HG03280 (cell line): ENCODE measurements around the gene HS6ST2.

Experiments used
- ATAC-seq: cut with Tn5 transposase; IDR thresholded peaks from one replicate; pipeline ENCODE4 v1.9.1; 2021; ENCODE audit warnings: mild to moderate bottlenecking, moderate library complexity; ENCODE audit not compliant: unreplicated experiment

Gene HS6ST2

DNA sequence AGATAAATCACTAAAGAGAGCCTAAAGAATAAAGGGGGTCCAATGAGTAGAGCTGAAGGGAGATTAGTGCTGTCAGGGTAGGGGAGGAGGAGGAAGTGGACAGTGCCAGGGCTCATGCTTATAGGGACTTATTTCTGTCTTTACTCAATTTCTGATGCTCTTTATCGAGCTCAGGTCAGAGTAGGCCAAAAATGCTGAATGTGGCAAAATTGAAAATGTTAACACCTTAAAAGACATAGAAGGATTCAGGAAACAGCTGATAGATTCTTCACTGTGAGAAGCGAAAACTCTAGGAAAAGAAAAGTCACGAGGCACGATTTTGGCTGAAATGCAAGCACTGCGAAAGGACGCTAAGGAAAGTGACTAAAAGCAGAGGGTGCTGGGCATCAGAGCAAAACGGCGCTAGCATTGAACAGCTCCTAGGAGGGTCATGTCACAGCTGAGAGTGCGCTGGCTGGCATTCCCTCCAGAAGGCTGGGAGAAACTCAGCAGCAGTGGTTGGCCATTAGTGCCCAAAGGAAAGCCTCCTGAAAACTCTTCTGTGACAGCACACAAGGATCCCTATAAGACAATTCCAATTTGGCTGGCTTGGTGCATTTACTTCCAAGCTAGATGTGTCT, 150.9 kb downstream of the HS6ST2 start:
- no peak for ATAC-seq

DNA sequence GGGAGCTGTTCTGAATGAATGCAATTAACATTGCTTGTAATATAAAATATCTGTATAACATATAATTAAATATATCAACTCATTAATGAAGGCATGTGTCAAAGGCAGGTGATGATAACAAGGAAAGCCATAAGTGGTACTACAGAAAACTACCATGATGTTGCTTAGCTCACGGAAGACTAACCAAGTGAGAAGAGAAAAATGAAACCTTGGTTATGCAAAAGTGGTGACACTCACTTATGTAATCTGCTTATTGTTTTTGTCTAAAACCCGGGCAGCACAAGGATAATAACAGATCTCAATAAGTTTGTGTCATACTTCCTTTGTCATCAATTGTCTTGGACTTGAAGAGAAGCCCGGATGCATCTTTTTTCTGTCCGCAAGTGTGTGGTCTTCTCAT, 156.4 kb downstream of the HS6ST2 start:
- no peak for ATAC-seq

DNA sequence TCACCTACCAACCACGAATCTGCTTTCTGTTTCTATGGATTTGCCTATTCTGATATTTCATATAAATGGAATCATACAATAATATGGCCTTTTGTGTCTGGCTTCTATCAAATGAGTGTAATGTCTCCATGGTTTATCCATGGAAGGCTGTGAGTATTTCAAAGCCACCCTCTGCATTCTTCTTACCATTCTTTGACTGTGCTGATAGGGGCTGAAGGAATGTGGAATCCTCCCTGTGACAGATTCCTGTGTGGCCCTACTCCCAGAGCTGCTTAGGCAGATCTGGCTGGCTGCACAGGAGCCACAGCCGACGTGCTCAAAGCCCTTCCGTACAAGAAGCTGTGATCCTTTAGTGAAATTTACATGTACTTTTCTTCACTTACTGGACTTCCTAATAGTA, 163.2 kb downstream of the HS6ST2 start:
- no peak for ATAC-seq

DNA sequence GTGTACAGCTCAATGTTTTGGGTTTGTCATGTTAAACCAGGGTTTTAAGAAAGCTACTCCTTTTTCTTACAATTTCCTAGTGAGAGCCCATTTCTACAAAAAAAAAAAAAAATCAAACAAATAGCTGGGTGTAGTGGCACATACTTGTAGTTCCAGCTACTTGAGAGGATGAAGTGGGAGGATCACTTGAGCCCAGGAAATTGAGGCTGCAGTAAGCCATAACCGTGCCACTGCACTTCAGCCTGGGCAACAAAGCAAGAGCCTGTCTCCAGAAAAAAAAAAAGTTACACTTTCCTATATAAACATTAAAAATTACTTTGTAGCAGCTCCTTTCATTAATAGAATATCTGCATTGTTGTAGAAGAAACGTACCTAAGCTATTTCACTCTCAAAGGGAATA, 166.7 kb downstream of the HS6ST2 start:
- ATAC-seq = no peak

DNA sequence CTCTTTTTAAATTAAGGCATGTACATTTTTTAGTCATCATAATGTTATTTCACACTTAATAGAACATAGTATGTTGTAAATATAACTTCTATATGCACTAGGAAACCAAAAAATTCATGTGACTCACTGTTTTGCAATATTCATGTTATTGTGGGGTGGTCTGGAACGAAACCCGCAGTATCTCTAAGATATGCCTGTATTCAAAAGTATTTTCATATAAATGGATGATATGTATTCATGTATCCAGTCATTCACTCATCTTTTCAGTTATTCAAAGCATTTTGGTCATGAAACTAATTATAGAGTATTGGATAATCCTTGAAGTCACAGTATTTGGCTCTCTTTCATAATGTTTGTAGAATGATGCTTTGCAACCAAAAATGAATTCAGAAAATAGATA, 168.1 kb downstream of the HS6ST2 start:
- no peak for ATAC-seq

DNA sequence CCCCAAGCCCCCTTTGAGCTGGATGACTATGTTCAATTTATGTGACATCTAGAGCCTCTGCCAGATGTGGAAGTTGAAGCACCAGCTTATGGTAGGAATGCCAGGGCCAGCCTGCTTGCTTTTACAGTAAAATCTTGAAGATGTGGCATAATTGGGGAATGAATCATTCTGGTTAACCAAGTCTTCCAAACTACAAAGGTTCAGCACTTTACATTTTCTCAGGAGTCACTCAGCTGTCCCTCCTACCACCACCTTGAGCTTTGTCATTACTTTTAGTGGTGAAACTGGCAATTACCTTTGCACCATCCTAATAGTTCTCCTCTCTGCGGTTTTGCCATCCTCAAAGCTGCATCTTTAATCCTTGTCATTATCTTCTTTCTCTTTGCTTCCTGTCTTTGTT, 172.2 kb downstream of the HS6ST2 start:
- no peak for ATAC-seq

DNA sequence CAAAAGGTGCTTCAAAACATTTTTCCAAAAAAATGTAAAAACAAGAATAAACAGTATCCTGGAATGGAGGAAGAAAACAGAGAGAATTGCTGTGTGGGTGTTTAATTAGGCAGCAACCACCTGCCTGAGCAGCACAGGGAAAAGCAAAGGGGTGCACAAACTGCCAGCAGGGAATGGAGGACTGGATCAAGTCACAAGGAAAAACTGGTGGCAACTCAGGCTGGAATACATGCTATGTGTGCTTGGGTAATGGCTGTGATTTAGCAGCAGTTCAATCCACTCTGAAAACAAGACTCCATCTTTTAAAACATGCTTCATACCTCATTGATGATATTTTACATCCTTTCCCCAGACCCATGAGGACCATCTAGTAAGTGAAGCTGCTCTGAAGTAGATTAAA, 179.5 kb downstream of the HS6ST2 start:
- ATAC-seq = no peak

DNA sequence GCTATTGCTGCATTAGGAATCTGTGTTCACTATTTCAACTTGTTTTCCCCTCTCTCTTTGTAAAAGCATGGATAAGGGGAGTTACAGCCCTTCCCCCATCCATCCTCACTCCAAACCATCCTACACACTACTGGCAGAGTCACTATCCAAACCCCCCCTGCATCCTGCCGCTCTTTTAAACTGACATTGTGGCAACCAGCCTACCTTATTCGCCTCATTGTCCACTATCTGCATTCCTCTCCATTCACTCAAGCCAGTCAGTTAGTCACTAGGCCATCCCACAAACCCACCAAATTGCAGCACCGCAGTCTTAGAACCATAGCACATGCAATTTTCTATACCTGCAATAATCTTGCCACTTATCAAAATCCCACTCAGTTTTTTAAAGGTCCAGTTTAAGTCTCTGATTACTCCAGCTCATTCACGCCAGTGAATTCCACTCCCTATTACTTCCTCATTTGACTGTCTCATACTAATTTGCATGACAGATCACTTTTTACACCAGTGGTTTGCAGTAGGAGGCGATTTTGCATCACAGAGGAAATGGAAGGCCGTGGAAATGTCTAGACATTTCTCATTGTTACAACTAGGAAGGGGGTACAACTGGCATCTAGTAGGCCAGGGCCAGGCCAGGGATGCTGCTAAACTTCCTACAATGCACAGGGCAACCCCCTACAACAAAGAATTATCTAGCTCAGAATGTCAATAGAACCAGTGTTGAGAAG, 181.8 kb downstream of the HS6ST2 start:
- no peak for ATAC-seq

DNA sequence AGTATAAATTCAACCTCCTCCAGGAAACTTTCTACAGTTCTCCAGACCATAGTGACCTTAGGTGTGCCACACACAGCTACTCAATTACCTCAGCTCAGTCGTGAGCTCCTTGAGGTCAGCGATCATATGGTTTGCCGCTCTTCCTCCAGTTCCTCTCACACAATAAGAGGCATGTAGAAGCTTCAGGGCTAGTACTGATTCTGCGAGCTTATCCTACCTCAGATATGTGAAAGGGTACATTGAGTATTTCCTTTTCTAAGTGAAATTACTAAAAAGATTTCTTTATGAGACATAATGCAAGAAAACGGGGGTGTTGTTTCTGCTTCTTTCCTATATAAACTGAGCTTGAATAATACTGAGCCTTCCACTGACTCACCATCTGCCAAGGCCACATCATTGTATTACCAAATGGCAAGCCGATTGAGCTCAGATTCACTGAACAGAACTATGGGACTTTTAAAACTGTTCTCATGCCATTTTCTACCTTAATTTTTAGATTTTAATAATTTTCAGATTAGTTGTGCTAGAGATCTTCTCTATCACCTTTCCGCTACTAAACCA, 183.1 kb downstream of the HS6ST2 start:
- no peak for ATAC-seq

DNA sequence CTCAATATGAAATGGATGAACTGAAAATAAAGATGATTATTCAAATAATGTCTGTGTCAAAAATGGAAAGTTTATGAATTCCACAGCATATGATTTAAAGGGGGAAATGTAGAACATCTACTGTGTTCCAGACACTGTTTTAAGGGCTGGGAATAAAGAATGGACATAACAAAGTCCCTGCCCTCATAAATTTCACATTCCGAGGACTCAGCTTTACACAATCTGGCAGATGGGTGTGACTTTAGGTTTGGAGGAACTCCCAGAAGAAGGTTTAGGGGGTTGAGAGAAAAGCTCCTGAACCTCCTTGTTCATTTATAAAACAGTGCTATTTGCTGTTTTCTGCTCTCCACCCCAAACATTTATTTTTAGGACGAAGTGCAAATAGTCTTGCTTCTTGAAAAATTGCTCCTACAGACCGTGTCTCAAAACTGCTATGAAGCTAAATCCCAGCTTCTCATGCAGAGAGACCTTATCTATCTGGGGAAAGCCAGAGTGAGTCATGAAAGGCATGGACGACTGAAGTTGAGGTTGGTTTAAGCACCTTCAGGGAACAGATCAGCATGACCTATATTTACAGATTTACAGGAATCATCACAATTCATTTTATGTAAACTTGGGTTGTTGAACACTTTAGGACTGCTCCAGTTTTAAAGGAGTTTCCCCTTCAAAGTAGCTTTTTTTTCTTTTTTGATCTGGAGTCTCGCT, 184.3 kb downstream of the HS6ST2 start:
- no peak for ATAC-seq

DNA sequence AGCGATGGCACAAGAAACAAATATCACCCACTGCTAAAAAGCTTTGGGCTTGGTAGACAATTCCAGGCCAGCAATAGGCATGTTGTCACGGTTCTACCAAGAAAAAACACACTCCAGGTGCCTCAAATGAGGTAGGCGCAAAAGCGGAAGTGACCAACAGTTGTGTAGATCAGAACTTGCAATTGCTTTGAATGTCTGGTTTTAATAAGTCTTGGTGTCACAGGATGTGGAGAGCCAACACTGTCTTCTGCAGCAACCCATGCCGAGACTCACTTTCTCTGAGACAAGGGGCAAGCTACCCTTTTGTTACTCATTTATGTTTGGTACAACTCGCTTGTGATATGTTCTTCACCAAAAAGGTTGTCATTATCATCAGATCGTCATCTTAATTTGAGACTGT, 188.8 kb downstream of the HS6ST2 start:
- ATAC-seq = no peak

DNA sequence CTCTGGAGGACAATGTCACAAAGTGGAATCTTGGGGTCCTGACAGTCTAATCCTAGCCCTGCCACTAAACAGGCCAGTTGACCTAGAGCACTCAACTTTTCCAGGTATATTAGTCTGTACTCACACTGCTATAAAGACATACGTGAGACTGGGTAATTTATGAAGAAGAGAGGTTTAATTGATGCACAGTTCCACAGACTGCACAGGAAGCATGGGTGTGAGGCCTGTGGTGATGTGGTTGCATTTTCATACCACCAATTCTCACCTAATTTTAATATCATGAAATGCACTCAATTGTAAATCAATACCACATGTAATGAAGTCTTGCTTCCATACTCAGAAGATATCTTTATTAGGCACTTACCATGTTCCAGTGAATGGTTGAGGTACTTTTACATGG, 192.0 kb downstream of the HS6ST2 start:
- no peak for ATAC-seq

DNA sequence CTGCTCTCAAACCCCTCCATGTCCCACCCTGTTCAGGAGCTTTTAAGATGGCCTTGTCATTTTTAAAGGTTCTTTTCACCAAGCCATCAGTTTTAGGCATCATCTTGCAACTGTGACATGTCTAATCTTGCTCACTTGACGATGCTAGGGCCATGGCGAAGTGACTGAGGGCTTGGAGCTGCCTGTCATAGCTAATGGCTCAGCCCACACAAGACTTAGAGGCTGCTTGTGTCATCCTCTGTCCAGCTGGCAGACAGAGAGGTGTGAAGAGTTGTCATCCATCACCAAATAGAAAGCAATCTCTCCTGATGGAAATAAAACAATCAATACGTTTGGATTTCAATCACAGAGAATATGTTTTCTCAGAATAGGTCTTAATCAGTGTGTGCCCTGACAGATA, 194.9 kb downstream of the HS6ST2 start:
- no peak for ATAC-seq

DNA sequence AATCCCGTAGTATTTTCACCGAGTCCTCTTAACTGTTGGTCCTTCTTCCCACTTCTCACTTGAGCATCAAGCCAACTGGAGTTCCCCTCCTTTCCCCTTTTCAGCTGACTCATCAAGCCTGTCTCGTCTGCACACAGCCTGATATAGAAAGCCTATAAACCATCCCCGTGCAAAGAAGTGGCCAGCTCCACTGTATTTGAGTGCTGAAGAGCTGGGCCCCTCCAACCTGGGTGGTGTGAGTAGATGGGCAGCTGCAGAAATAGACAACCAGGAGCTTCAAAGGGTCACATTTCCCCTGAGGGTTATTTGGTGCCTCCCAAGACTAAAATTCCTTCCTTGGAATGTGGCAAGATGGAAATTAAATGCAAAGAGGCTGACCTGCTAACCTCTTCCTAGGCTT, 199.7 kb downstream of the HS6ST2 start:
- ATAC-seq = no peak

DNA sequence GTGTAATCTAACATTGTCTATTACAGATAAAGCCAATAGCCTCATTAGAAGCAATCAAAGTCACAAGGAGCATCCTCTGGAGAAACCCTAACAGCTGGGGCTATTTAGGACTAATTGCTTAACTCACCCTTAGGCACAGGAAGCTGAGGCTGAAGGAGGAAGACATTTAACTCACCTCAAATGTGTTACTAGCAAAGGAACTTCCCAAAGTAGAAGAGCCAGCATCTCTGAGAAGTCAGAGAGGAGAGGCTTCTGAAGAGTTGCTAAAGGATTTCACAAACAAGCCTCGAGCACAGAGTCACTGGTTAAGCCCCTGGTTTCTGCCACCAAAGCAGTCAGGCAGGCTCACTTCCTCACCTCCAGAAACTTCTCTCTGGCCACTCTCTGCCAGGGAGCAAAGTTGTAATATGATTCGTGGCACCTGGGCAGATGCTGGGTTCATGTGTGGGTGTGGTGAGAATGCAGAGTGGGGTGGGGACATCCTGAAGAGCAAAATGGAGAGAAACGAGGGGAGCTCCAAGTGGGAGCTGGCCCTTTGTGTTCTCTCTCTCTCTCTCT, 201.3 kb downstream of the HS6ST2 start:
- ATAC-seq = no peak

DNA sequence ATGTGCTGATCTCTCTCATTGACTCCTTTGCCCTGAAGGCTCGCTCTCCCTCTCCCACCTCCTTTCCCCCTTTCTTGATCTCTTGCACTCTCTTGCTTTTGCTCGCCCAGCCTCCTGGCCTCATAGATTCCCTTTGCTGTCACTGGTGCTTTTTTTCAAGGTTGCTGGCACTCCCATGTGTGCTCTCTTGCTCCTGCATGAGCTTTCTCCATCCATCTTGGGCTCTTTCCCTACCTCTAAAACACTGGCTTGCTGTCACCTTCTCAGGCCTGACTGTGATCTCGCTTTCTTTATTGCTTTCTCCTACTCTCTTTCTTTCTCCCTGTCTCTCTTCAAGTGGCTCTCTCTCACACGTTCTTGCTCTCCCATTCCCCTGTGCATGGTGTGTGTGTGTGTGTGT, 202.0 kb downstream of the HS6ST2 start:
- ATAC-seq = no peak

DNA sequence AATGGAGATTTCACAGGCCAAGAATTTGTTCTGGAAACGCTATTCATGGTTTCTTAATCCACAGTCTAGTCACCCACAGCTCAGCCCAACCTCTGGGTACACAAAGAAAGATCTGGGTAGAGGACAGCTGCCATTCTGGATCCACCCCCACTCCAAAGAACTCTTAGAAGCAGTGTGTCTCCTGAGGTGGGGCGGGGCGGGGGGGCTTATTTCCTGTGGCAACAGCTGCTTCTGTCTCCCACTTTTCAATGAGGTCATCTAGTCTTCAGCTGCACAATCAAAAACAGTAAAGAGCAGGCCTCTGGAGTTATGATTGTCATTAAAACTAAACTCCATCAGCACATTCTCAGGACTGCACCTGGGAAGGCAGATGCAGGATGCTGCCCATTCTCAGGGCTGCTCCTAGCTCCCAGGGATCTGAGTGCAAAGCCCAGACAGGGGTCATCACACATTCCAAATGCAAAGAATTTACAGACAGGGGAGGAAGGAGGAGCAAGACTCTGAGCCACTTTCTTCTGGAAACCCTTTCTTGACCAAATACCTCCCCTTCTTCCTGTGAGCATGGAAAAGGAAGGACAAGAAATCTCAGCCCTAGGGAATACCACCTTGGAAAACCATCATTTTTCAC, 207.3 kb downstream of the HS6ST2 start:
- ATAC-seq = no peak

DNA sequence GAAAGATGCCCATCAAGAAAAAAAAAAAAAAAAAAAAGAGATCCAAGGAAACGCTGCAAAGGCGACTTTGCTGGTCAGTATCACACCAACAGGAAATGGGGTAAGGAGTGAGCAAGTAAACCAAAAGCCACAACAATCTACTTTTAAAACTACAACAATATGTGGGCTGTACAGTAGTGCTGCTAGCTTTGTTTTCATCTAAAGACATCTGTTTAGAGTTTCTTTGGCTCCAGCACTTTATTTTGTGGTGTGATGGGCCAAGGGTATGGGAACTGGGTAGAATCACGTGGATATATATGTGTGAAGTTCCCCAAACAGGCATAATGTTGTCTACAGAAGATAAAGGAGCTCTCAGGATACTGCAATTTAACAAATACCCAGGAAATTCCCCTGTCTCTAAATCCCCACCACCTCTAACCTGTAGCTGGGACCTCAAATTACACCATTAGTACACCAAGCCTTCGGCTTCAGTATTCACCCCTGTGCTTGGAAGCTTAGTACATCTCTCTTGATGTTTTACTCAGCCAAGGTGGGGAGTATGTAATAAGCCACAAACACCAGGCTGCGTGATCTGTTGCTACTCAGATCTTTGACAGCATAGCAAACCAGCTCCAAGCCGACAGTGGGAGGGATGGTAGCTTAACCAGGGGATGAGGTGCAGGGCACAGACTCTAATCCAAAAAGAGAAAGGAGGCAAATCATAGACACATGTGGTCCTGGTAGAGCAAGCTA, 207.9 kb downstream of the HS6ST2 start:
- no peak for ATAC-seq

DNA sequence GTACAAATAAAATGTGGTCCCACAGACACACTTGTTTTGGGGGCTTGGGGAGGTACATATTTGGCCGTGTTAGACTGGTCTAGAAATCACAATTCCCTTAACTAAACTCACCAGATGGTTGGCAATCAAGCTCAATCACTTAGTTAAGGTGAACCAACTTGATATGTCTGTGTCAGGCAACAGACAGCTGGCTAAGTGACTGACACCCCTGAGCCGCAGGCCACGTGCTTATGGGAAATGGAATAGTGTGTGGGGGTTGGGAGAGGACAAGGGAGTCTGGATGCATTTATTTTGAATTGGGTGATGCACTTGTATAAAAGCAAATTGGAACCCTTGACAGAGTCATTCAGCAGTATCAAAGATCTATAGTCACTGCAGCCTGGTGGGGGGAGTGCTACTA, 209.0 kb downstream of the HS6ST2 start:
- no peak for ATAC-seq

DNA sequence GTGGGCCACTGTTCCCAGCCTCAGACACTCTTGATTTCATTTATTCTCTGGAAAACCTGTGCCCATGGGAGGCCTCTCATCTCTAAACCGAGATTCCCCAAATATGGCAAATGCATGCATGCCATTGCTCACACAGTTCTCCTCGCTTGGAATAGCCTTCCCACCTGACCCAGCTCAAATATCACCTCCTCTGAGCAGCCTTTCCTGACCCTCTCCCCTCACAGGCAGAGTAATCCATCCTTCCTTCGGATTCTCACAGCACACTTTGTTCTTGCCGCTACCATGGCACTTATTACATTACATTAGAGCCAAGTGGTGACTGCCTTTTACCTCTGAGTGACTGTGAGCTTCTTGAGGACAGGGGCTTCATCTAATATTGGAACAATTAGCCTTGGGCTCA, 209.5 kb downstream of the HS6ST2 start:
- no peak for ATAC-seq

DNA sequence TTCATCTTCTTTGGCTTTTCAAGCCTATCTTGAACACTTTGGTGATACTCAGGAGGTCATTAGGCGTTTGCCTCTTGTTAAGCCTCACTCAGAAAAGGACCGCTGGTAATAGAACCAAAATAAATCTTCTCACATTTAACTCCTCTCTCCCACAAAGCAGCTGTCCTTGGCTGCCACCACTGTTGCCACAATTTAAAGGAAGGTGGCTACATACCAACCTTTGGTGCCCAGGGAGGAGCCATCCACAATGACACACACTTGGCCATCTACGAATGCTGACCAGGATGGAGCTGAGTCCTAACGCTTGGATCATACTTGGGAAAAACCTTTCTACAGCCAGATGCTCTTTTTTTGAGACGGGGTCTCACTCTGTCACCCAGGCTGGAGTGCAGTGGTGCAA, 210.2 kb downstream of the HS6ST2 start:
- ATAC-seq = no peak
